ENCODE results near the gene HERC2.
A peak's percentile ranks its signal among the peaks of the same experiment; 100 is the strongest.
"Not testable (repeated sequence)": the region's sequence is repeated elsewhere in the genome, so short reads cannot be mapped to it uniquely, and the experiment has no call there.

The HERC2 gene

GRCh38 chr15:28322129-28322588 is at the start of gene HERC2:
HERC2 (minus strand) TSS chr15:28322179; CDS start chr15:28321433, 746 bp downstream.
- in situ Hi-C loops (cut with MboI; ENCODE audit: low pct_unique_long_range_greater_than_20kb, low sequenced_read_pairs); DNase-seq: not testable (repeated sequence)

DNA sequence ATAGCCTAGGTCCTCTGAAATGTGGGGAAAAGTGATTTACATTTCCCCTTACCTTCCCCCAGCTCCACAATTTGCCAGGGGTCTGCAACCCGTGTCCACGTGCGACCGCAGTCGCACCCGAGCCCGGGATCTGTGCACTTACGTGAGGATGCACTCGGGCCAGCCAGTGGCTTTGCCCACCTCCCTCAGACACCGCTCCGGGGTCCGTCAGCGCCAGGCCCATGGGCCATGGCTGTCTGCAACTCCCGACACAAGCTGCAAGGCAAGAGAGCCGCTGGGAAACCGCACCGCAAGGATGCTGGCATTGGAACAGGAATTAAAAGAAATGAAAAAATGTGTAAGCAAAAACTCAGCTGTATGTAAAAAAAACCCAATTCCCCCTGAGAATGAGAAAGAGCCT is 43.5 kb upstream of the HERC2 start:
- DNase-seq; in situ Hi-C loops (cut with MboI; ENCODE audit: low pct_unique_long_range_greater_than_20kb, low sequenced_read_pairs): not testable (repeated sequence)

GRCh38 chr15:28357984-28358383 is 36.0 kb upstream of the HERC2 start, which contains the start of gene GOLGA6L24:
GOLGA6L24 (minus strand) TSS chr15:28358084; CDS start chr15:28358023, 61 bp downstream.
- DNase-seq; in situ Hi-C loops (cut with MboI; ENCODE audit: low pct_unique_long_range_greater_than_20kb, low sequenced_read_pairs): not testable (repeated sequence)

- peak; percentile 13 for DNase-seq
- in situ Hi-C loops (cut with MboI; ENCODE audit: low pct_unique_long_range_greater_than_20kb, low sequenced_read_pairs): not testable (repeated sequence)
Measured at GRCh38 chr15:28321358-28322078, 461 bp downstream of the HERC2 start.

- DNase-seq; in situ Hi-C loops (cut with MboI; ENCODE audit: low pct_unique_long_range_greater_than_20kb, low sequenced_read_pairs): not testable (repeated sequence)
Measured at GRCh38 chr15:28319725-28320124, 2.3 kb downstream of the HERC2 start.

DNA sequence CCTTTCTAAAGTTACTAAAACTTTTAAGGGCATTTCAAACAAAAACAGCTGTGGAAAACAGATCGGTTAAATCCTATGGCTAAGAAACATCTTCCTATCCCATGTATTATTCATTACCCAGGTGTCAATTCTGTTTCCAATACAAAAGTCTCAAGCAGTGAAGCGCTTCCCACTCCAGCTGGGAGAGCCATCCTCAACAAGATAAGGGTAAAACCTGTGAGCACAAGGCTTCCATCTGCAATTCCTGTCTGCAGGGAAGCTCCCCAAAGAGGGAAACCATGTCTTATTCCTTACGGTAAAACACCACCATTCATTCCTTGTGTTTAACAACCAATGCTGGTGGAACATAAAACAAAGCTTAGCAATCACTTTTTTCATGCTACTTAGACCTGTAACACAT is 3.2 kb downstream of the HERC2 start:
- in situ Hi-C loops (cut with MboI; ENCODE audit: low pct_unique_long_range_greater_than_20kb, low sequenced_read_pairs); DNase-seq: not testable (repeated sequence)

GRCh38 chr15:28318122-28318521 is 3.9 kb downstream of the HERC2 start:
- DNase-seq; in situ Hi-C loops (cut with MboI; ENCODE audit: low pct_unique_long_range_greater_than_20kb, low sequenced_read_pairs): not testable (repeated sequence)

DNA sequence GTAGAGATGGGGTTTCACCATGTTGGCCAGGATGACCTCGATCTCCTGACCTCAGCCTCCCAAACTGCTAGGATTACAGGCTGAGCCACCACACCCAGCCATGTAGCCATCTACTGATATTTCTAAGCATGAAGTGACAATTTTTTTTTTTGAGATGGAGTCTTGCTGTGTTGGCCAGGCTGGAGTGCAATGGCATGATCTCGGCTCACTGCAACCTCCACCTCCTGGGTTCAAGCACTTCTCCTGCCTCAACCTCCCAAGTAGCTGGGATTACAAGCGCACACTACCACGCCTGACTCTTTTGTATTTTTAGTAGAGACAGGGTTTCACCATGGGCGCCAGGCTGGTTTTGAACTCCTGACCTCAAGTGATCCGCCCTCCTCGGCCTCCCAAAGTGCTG is 5.0 kb downstream of the HERC2 start:
- in situ Hi-C loops (cut with MboI; ENCODE audit: low pct_unique_long_range_greater_than_20kb, low sequenced_read_pairs); DNase-seq: not testable (repeated sequence)

- in situ Hi-C loops (cut with MboI; ENCODE audit: low pct_unique_long_range_greater_than_20kb, low sequenced_read_pairs); DNase-seq: not testable (repeated sequence)
Measured at GRCh38 chr15:28310454-28310853, 11.5 kb downstream of the HERC2 start.

DNA sequence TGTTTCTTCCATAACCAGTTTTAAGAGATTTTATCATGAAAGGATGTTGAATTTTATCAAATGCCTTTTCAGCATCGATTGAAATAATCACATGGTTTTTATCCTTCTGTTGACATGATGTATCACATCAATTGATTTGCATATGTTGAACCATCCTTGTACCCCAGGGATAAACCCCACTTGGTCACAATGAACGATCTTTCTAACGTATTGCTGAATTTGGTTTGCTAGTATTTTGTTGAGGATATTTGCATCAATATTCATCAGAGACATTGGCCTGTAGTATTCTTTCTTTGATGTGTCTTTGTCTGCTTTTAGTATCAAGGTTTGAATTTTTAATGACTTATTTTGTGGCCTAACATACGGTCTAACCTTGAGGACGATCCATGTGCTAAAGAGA is 13.3 kb downstream of the HERC2 start:
- DNase-seq; in situ Hi-C loops (cut with MboI; ENCODE audit: low pct_unique_long_range_greater_than_20kb, low sequenced_read_pairs): not testable (repeated sequence)

GRCh38 chr15:28305700-28306099 is 16.3 kb downstream of the HERC2 start:
- DNase-seq; in situ Hi-C loops (cut with MboI; ENCODE audit: low pct_unique_long_range_greater_than_20kb, low sequenced_read_pairs): not testable (repeated sequence)

DNA sequence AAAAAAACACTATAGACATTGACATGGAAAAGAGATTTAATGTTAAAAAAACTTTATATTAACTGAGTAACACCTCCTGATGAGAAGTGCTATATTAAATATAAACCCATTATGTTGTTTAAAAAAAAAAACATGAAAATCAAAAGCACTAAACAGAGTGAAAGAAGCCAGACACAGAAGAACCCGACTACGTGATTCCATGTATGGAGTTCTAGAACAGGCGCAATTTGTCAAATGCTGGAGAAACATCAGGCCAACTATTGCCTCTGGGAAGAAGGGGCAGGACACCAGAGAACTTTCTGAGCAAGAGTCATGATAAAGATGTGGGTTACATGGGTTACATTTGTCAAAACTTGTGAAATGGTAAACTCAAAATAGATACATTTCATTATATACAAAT is 24.5 kb downstream of the HERC2 start:
- DNase-seq; in situ Hi-C loops (cut with MboI; ENCODE audit: low pct_unique_long_range_greater_than_20kb, low sequenced_read_pairs): not testable (repeated sequence)

- in situ Hi-C loops (cut with MboI; ENCODE audit: low pct_unique_long_range_greater_than_20kb, low sequenced_read_pairs); DNase-seq: not testable (repeated sequence)
Measured at GRCh38 chr15:28296814-28297213, 25.2 kb downstream of the HERC2 start.

- in situ Hi-C loops (cut with MboI; ENCODE audit: low pct_unique_long_range_greater_than_20kb, low sequenced_read_pairs): not testable (repeated sequence)
Measured at GRCh38 chr15:28295009-28295563, 26.9 kb downstream of the HERC2 start.

GRCh38 chr15:28294560-28294959 is 27.4 kb downstream of the HERC2 start:
- DNase-seq; in situ Hi-C loops (cut with MboI; ENCODE audit: low pct_unique_long_range_greater_than_20kb, low sequenced_read_pairs): not testable (repeated sequence)

More at GRCh38 chr15:28295009-28295563, 26.9 kb downstream of the HERC2 start:
- DNase-seq: not testable (repeated sequence)

DNA sequence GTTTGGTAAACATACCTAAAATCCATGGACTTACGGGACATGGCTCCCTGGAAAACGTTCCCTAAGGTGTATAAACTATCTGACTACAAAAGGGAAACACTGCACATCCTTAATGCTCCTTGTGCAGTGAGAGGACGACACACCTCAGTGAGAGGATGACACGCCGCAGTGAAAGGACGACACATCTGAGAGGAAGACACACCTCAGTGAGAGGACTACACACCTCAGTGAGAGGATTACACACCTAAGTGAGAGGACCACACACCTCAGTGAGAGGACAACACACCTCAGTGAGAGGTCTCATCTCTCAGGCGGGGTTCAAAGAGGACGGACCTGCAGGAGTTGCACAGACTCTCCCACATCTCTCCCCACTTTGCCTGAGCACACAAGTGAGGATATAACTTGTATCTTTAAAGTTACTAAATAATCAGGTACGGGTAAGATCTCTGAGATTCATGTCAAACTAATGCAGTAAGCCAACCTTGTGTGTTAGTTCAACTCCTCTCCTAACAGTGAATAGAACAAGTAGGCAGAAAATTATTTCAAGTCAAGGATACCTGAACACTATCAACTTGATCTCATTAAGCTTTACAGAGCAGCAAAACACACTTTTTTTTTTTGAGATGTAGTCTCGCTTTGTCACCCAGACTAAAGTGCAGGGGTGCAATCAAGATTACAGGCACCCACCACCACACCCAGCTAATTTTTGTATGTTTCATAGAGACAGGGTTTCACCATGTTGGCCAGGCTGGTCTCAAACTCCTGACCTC is 32.1 kb downstream of the HERC2 start:
- DNase-seq: no peak
- in situ Hi-C loops (cut with MboI; ENCODE audit: low pct_unique_long_range_greater_than_20kb, low sequenced_read_pairs): no loop called here

DNA sequence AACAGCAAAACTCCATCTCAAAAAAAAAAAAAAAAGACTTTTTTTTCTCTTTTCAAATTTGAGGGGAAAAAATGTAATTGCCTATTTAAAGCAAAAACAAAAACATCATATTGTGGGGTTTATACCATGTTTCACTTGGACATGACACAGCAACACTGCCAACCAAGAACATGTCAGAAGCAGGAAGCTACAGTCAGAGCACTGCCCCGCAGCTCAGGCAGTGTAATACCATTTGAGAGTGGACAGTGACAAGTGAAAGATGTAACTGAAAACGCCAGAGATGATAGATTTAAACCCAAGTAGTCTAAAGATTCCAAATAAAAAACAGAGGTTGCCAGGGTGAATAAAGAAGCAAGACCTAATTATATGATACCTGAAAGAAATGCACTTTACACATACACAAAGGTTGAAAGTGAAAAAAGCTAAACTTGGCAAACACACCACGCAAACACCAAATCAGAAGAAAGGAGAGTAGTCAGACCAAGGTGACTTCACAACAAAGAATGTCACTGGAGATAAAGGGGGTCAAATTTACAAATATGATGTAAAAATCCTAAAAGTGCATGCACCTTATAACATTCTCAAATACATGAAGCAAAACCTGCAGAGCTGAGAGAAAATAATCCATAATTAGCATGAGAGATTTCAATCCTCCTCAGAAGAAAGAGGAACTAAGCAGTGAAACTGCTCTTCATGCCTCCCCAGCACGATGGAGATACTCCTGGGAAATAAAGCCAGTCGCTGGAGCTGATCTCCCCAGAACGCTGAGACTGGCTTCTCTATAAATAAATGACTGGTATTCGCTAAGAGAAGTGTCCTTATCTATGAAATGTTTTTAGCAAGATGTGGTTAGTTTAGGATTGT is 32.9 kb downstream of the HERC2 start:
- DNase-seq; in situ Hi-C loops (cut with MboI; ENCODE audit: low pct_unique_long_range_greater_than_20kb, low sequenced_read_pairs): not testable (repeated sequence)

DNA sequence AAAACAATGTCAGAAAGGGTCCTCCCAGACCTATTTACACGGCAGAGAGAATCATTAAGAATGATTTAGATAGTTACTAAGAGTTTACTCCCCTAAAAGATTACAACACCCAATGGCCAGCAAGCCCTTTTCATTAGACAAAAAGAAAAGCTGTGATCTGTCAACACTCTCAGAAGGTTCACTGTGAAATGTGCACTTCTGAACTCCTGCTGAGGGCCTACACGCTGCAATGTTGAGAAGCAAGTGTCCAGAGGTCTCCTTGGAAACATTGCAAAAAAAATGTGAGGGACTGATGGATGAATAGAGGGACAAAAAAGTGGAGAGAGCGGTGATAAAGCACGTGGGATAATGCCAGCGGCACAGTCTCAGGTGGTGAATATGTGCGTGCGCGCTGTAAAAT is 35.3 kb downstream of the HERC2 start:
- in situ Hi-C loops (cut with MboI; ENCODE audit: low pct_unique_long_range_greater_than_20kb, low sequenced_read_pairs): not testable (repeated sequence)

GRCh38 chr15:28286031-28286430 is 35.9 kb downstream of the HERC2 start:
- no peak for DNase-seq
- in situ Hi-C loops (cut with MboI; ENCODE audit: low pct_unique_long_range_greater_than_20kb, low sequenced_read_pairs): no loop called here

More for the DNA sequence above, 35.3 kb downstream of the HERC2 start:
- DNase-seq: not testable (repeated sequence)
